NB4 (cell line): ENCODE measurements around the gene BHLHA15.

Experiments
- POLR2A ChIP-seq: IDR thresholded peaks from 2 replicates; pipeline ENCODE4 v1.6.1; 2011; ENCODE audit warnings: mild to moderate bottlenecking; ENCODE audit not compliant: insufficient read length; ENCODE audit errors: extremely low read depth
- TF ChIP-seq, protein P1 (sequence below): IDR thresholded peaks from one replicate; pipeline ENCODE4 v1.5.1; 2012; ENCODE audit warnings: low read depth, low read length

DNA sequence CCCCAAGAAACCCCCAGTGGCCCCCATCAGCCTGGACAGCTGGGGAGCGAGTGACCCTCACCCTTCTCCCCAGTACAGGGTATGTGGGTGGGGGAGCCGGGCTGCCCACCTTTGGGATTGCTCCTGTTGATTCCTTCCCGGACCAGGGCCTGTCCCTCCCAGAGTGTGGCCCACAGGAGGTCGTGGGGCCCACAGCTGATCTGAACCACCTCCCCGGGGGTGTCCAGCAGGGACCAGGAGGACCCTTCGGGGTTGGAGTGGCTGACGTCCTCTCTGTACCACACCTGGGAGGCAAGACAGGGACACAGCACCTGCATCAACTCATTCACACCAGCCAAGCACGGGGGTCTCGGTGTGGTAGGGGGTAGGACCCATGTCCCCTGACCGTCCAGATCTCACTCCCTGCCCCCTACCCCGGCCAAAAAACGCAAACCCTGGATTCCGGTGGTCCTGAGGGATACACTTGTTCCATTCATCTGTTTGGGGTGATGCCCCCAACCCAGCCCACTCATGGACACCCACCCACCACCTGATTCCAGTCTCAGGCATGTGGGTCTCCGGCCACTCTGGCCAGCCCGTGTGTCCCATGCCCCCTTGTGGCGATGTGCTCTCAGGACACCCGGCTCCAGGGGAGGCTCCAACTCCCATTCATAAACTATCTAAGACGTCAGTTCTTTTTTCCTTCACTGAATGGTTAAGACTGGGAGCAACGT, 29.9 kb downstream of the BHLHA15 start:
- TF ChIP-seq POLR2A, result no peak
- TF ChIP-seq, protein P1, sequence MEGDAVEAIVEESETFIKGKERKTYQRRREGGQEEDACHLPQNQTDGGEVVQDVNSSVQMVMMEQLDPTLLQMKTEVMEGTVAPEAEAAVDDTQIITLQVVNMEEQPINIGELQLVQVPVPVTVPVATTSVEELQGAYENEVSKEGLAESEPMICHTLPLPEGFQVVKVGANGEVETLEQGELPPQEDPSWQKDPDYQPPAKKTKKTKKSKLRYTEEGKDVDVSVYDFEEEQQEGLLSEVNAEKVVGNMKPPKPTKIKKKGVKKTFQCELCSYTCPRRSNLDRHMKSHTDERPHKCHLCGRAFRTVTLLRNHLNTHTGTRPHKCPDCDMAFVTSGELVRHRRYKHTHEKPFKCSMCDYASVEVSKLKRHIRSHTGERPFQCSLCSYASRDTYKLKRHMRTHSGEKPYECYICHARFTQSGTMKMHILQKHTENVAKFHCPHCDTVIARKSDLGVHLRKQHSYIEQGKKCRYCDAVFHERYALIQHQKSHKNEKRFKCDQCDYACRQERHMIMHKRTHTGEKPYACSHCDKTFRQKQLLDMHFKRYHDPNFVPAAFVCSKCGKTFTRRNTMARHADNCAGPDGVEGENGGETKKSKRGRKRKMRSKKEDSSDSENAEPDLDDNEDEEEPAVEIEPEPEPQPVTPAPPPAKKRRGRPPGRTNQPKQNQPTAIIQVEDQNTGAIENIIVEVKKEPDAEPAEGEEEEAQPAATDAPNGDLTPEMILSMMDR, result peak; percentile 86
